Right lobe of liver (tissue), 6 donors: Measurements from ENCODE around the gene RUSF1. TPM values are rescaled to one million over a fixed set of nuclear protein-coding genes. Genes with fewer than 3 reads are reported as not detected.

Experiments used
- ATAC-seq, 4 donors: fragments of 200-7000 bp; cut with Tn5 transposase; one replicate each; pipeline ENCODE4 v1.9.1; 2020; ENCODE audit warnings: mild to moderate bottlenecking in 4 of 4, moderate library complexity in 4 of 4
- DNase-seq, 3 donors: peaks; one replicate each; pipeline ENCODE4 v3.0.0-alpha.2; 2020
- H3K27ac ChIP-seq, 3 donors: fragments of 200-600 bp; one replicate each; pipeline ENCODE4 v1.8.0; 2022
- H3K27me3 ChIP-seq, 2 donors: fragments of 200-600 bp; one replicate each; pipeline ENCODE4 v1.8.0; 2022
- H3K36me3 ChIP-seq, 4 donors: fragments of 200-600 bp; sonication (generic) in 1 of 4; one replicate each; pipeline versions ENCODE4 v1.5.1 to v1.8.0; 2017 to 2022; ENCODE audit warnings: control low read depth in 1 of 4
- H3K4me1 ChIP-seq, 4 donors: fragments of 200-600 bp; sonication (generic) in 1 of 4; one replicate each; pipeline versions ENCODE4 v1.5.1 to v1.8.0; 2017 to 2022; ENCODE audit warnings: control low read depth in 1 of 4
- H3K4me3 ChIP-seq, 3 donors: fragments of 200-600 bp; one replicate each; pipeline ENCODE4 v1.8.0; 2022
- H3K9me3 ChIP-seq, 4 donors: fragments of 200-600 bp; sonication (generic) in 1 of 4; one replicate each; pipeline versions ENCODE4 v1.5.1 to v1.8.0; 2017 to 2022; ENCODE audit warnings: control low read depth in 1 of 4
- POLR2A ChIP-seq: fragments of 450-650 bp; IDR thresholded peaks from one replicate; pipeline ENCODE4 v1.6.1; 2017; ENCODE audit warnings: antibody characterized with exemption, mild to moderate bottlenecking
- WGBS: methylation state at CpG from one replicate; pipeline ENCODE4 v1.1.6; 2018; ENCODE audit warnings: low coverage, low lambda C conversion rate; ENCODE audit not compliant: insufficient coverage; ENCODE audit errors: missing lambda C conversion rate; 5-methylcytosine and 5-hydroxymethylcytosine counted together
- intact Hi-C, 2 donors: fragments of 100-400 bp; cut with DNase I; formaldehyde crosslinking; loops; one replicate each; pipeline versions ENCODE4 v1.11.2 to v1.14.1; 2022
- total RNA-seq, 6 experiments: library from RNA; depleted of rRNA in 2 of 6; stranded (reverse); fragments of >200 nt in 2 of 6; fragmentation: NEBNext Ultra II Directional in 3 of 6; extraction: Animal tissue kit (Norgen Biotek cat#: 25700) in 3 of 6; gene quantifications; one replicate each; pipeline versions ENCODE4 v1.1.0 to v1.2.4, GENCODE V29; 2016 to 2023
- TF ChIP-seq, protein P1 (sequence below), 4 donors: fragments of 200-600 bp in 3 of 4; fragments of 450-650 bp in 1 of 4; IDR thresholded peaks; one replicate each; pipeline versions ENCODE4 v1.5.1 to v1.8.0; 2016 to 2022; ENCODE audit warnings: antibody characterized with exemption in 4 of 4, mild to moderate bottlenecking in 2 of 4
- donor health status: DM: no; HTN: yes; CAD: no.
- donor health status: DM: no; HTN: no; CAD: no.
- donor health status: DM: no; HTN: no; CAD: no.
- donor health status: DM: no; HTN: yes; CAD: no.
- donor health status: DM: no; HTN: yes; CAD: no.

Gene RUSF1
- total RNA-seq, 6 experiments from 2014 or later = 35.8 to 70.3 (median 54.5) TPM

DNA sequence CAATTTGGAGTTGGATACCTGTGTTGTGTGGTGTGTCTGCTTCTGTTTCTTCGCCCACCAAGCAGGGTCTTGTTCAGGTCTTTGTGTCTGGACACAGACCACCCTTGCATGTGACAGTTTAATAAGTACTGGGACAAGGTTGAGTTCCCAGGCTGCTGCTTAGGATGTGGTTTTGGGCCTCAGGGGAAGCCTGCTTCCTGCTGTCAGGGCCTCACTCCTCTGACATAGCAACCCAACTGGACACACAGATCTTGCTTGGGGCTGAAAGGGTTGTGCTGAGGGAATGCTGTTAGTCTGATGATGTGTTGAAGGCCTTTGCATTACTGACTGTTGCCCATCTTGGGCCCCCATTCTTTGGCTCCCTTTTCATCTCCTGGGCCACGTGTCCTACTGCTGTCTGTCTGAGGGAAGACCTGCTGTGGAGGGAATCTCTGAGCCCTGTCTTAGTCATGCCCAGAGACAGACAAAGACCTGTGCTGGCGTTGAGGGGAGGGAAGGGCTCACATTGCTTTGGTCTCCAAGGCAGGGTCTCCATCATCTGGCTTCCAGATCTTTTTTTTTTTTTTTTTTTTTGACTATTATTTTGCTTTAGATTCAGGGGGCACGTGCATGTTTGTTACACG lies 40.9 kb downstream of the RUSF1 start:
- 81% methylated on average over 3 of the region's 5 CpGs for WGBS
- peaks cover 0 to 27% (median 5%) of the 10 kb centered on the region in 4 donors for H3K36me3 ChIP-seq
- H3K9me3 ChIP-seq = no peaks in the 10 kb centered on the region
- no peak for TF ChIP-seq POLR2A
- TF ChIP-seq, protein P1, sequence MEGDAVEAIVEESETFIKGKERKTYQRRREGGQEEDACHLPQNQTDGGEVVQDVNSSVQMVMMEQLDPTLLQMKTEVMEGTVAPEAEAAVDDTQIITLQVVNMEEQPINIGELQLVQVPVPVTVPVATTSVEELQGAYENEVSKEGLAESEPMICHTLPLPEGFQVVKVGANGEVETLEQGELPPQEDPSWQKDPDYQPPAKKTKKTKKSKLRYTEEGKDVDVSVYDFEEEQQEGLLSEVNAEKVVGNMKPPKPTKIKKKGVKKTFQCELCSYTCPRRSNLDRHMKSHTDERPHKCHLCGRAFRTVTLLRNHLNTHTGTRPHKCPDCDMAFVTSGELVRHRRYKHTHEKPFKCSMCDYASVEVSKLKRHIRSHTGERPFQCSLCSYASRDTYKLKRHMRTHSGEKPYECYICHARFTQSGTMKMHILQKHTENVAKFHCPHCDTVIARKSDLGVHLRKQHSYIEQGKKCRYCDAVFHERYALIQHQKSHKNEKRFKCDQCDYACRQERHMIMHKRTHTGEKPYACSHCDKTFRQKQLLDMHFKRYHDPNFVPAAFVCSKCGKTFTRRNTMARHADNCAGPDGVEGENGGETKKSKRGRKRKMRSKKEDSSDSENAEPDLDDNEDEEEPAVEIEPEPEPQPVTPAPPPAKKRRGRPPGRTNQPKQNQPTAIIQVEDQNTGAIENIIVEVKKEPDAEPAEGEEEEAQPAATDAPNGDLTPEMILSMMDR (IDR thresholded peaks at IDR 0.05) = no peak
- no peak overlapping the region for H3K27ac ChIP-seq
- DNase-seq (no peak), ATAC-seq (no peak)
- H3K27me3 ChIP-seq = no peaks in the 10 kb centered on the region
- intact Hi-C loops = no loop called here
- peaks cover 0 to 8% (median 0%) of the 10 kb centered on the region in 4 donors for H3K4me1 ChIP-seq
- H3K4me3 ChIP-seq = no peak overlapping the region

DNA sequence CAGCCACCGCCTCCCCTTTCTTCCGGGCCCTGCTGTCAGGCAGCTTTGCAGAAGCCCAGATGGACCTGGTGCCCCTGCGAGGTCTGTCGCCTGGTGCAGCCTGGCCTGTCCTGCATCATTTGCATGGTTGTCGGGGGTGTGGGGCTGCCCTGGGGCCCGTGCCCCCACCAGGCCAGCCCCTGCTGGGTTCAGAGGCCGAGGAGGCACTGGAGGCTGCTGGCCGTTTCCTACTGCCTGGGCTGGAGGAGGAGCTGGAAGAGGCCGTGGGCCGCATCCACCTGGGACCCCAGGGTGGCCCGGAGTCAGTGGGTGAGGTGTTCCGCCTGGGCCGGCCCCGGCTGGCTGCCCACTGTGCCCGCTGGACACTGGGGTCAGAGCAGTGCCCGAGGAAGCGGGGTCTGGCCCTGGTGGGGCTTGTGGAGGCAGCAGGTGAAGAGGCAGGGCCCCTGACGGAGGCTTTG lies 41.8 kb downstream of the RUSF1 start:
- intact Hi-C loops = no loop called here
- WGBS = 97% methylated on average over 5 of the region's 18 CpGs
- DNase-seq (no peak), ATAC-seq (no peak)
- Histone ChIP-seq H3K4me1 (peaks cover 0 to 10% (median 3%) of the 10 kb centered on the region in 4 donors), H3K36me3 (peaks cover 0 to 27% (median 5%) of the 10 kb centered on the region in 4 donors), H3K27ac (no peak overlapping the region), H3K27me3 (no peaks in the 10 kb centered on the region), H3K9me3 (no peaks in the 10 kb centered on the region), H3K4me3 (no peak overlapping the region)
- TF ChIP-seq, protein P1 (IDR thresholded peaks at IDR 0.05) = no peak
- no peak for TF ChIP-seq POLR2A

DNA sequence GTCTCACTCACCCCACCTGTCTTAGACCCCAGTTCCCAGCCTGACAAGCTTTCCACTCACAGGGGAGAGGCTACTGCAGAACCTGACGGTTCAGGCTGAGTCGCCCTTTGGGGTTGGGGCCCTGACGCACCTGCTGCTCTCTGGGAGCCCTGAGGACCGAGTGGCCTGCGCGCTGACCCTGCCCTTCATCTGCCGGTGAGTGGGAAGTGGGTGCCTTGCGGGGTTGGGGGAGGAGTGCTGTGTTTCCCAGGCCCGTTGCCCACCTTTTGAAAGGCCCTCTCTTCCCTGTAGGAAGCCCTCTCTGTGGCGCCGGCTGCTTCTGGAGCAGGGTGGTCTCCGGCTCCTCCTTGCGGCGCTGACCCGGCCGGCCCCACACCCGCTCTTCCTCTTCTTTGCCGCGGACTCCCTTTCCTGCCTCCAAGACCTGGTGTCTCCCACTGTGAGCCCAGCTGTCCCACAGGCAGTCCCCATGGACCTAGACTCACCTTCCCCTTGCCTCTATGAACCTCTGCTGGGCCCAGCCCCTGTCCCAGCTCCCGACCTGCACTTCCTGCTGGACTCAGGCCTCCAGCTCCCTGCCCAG lies 42.3 kb downstream of the RUSF1 start:
- intact Hi-C loops = no loop called here
- 95% methylated on average over 9 of the region's 20 CpGs for WGBS
- no peak overlapping the region for H3K4me3 ChIP-seq
- no peaks in the 10 kb centered on the region for H3K9me3 ChIP-seq
- H3K36me3 ChIP-seq = peaks cover 0 to 27% (median 5%) of the 10 kb centered on the region in 4 donors
- peaks cover 0 to 16% (median 5%) of the 10 kb centered on the region in 4 donors for H3K4me1 ChIP-seq
- DNase-seq (no peak), ATAC-seq (no peak)
- no peak for TF ChIP-seq POLR2A
- TF ChIP-seq, protein P1 (IDR thresholded peaks at IDR 0.05) = no peak
- no peak overlapping the region for H3K27ac ChIP-seq
- no peaks in the 10 kb centered on the region for H3K27me3 ChIP-seq

DNA sequence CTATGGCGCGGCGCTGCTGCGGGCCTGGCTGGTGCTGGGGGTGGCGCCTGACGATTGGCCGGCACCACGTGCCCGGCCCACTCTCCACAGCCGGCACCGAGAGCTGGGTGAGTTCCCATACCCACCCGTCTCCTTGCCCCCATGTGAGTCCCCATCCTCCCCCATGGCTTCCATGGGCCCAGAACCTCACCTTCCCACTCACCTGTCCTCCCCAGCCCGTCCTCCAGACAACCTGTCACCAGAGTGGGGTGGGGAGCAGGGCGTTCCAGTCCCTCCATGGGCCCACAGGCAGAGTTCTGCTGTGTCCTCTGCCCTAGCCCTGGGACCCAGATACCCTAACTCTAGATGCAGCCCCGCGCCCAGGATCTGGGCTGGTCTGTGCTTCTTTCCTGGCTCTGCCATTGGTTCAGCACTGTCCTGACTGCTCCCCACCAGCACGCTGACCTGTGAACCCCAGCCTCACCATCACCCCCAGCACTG lies 43.4 kb downstream of the RUSF1 start:
- Histone ChIP-seq H3K36me3 (peaks cover 0 to 27% (median 5%) of the 10 kb centered on the region in 4 donors), H3K27me3 (no peaks in the 10 kb centered on the region), H3K9me3 (no peaks in the 10 kb centered on the region), H3K27ac (no peak overlapping the region), H3K4me1 (peaks cover 0 to 26% (median 12%) of the 10 kb centered on the region in 4 donors), H3K4me3 (no peak overlapping the region)
- WGBS = 60% methylated on average over 1 of the region's 17 CpGs
- TF ChIP-seq, protein P1 (IDR thresholded peaks at IDR 0.05) = no peak
- TF ChIP-seq POLR2A = no peak
- intact Hi-C loops = no loop called here
- ATAC-seq (no peak), DNase-seq (no peak)
